Stomach (tissue), 9 donors: ENCODE data around the gene ST6GALNAC6. TPM values are rescaled to one million over a fixed set of nuclear protein-coding genes. Genes with fewer than 3 reads are reported as not detected.

Experiments used
- DNase-seq, 2 donors: peaks; one replicate each; pipeline versions ENCODE4 v3.0.0 to v3.0.0-alpha.2; 2013 to 2019
- H3K27ac ChIP-seq, 5 donors: fragments of 200-600 bp in 4 of 5; sonication (generic) in 4 of 5; one replicate each; pipeline ENCODE4 v1.5.1; 2013 to 2019; ENCODE audit warnings: mild to moderate bottlenecking in 1 of 5, moderate library complexity in 1 of 5
- H3K27me3 ChIP-seq, 3 donors: fragments of 200-600 bp; sonication (generic); one replicate each; pipeline ENCODE4 v1.5.1; 2017 to 2019; ENCODE audit warnings: mixed run types in 1 of 3
- H3K36me3 ChIP-seq, 4 donors: fragments of 200-600 bp; sonication (generic); 1 replicate in 3 of 4; 2 replicates in 1 of 4; pipeline ENCODE4 v1.5.1; 2016 to 2019
- H3K4me1 ChIP-seq, 4 donors: fragments of 200-600 bp; sonication (generic); one replicate each; pipeline ENCODE4 v1.5.1; 2016 to 2019
- H3K4me3 ChIP-seq, 4 donors: fragments of 200-600 bp; sonication (generic) in 3 of 4; one replicate each; pipeline ENCODE4 v1.5.1; 2016 to 2019; ENCODE audit warnings: mild to moderate bottlenecking in 1 of 4
- H3K9me3 ChIP-seq, 4 donors: fragments of 200-600 bp; sonication (generic); one replicate each; pipeline ENCODE4 v1.5.1; 2016 to 2019
- EP300 ChIP-seq: sonication (generic); formaldehyde crosslinking; IDR thresholded peaks from one replicate; pipeline ENCODE4 v1.6.1; 2017; ENCODE audit warnings: antibody characterized with exemption
- POLR2A ChIP-seq, 4 donors: fragments of 450-650 bp; IDR thresholded peaks; one replicate each; pipeline ENCODE4 v1.6.1; 2016; ENCODE audit warnings: antibody characterized with exemption in 4 of 4, control low read depth in 2 of 4, mild to moderate bottlenecking in 1 of 4, moderate library complexity in 1 of 4
- POLR2AphosphoS5 ChIP-seq, 3 donors: sonication (generic); formaldehyde crosslinking; IDR thresholded peaks; one replicate each; pipeline ENCODE4 v1.6.1; 2016; ENCODE audit warnings: antibody characterized with exemption in 3 of 3
- WGBS, 5 donors: extraction: QIAGEN DNeasy Blood & Tissue Kit in 3 of 5; methylation state at CpG; one replicate each; pipeline versions ENCODE4 v1.1.5 to v1.1.7; 2013 to 2018; 5-methylcytosine and 5-hydroxymethylcytosine counted together
- intact Hi-C: fragments of 100-400 bp; cut with DNase I; formaldehyde crosslinking; loops from one replicate; pipeline ENCODE4 v1.15.1; 2023; ENCODE audit warnings: low total_unique reads
- polyA plus RNA-seq, 3 donors: library from polyadenylated mRNA; stranded (reverse); fragments of 200-250 nt; gene quantifications; one replicate each; pipeline ENCODE4 v1.2.3, GENCODE V29; 2013
- total RNA-seq, 5 donors: library from RNA; depleted of rRNA; stranded (reverse); fragments of >200 nt; gene quantifications; one replicate each; pipeline versions ENCODE4 v1.1.0 to v1.2.3, GENCODE V29; 2014 to 2016
- TF ChIP-seq, protein P1 (sequence below), 7 experiments: fragments of 450-650 bp in 4 of 7; fragments of 200-600 bp in 3 of 7; sonication (generic) in 3 of 7; IDR thresholded peaks; one replicate each; pipeline ENCODE4 v1.5.1; 2016 to 2019; ENCODE audit warnings: antibody characterized with exemption in 7 of 7, control low read depth in 2 of 7, mild to moderate bottlenecking in 1 of 7
- donor health status: healthy with polysubstance abuse.
- donor health status: Bipolar disorder and iron deficiency.
- donor health status: healthy.

ST6GALNAC6 gene
- total and polyA plus RNA-seq, 8 donors: 18.0 to 145 (median 53.0) TPM

DNA sequence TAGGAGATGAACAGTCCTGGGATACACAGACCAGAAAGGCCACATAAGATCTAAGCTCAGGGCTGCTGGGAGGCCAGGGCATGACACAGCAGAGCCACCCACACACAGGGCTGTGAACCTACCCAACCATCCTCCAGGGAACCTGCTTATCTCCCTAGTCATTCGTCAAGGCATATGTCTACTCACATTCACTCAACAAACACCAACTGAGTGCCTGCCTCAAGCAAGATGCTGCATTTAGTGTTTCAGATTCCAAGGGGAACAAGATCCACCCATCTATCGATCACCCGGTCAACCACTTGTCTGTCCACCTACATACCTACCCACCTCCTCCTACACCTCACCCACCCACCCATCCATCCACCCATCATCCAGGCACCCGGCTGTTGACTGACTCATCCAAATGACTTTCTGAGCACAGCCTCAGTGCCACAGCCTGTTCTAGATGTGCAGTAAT, 36.4 kb upstream of the ST6GALNAC6 start:
- 67 to 78% (median 70%) methylated on average over 4 of the region's 4 CpGs for WGBS, 5 donors
- H3K27me3 ChIP-seq: peaks cover 0 to 5% (median 0%) of the 10 kb centered on the region in 3 donors
- DNase-seq: no peak
- H3K27ac ChIP-seq: no peak overlapping the region
- H3K36me3 ChIP-seq: peaks cover 0 to 34% (median 17%) of the 10 kb centered on the region in 4 donors
- no peaks in the 10 kb centered on the region for H3K9me3 ChIP-seq
- peak overlapping the region in 2 of 4 donors; percentile 79 to 89 for H3K4me3 ChIP-seq
- TF ChIP-seq POLR2A (IDR thresholded peaks at IDR 0.05): no peak
- no peak for TF ChIP-seq POLR2AphosphoS5 (IDR thresholded peaks at IDR 0.05)
- no peak for TF ChIP-seq EP300
- TF ChIP-seq, protein P1, sequence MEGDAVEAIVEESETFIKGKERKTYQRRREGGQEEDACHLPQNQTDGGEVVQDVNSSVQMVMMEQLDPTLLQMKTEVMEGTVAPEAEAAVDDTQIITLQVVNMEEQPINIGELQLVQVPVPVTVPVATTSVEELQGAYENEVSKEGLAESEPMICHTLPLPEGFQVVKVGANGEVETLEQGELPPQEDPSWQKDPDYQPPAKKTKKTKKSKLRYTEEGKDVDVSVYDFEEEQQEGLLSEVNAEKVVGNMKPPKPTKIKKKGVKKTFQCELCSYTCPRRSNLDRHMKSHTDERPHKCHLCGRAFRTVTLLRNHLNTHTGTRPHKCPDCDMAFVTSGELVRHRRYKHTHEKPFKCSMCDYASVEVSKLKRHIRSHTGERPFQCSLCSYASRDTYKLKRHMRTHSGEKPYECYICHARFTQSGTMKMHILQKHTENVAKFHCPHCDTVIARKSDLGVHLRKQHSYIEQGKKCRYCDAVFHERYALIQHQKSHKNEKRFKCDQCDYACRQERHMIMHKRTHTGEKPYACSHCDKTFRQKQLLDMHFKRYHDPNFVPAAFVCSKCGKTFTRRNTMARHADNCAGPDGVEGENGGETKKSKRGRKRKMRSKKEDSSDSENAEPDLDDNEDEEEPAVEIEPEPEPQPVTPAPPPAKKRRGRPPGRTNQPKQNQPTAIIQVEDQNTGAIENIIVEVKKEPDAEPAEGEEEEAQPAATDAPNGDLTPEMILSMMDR (IDR thresholded peaks at IDR 0.05): no peak
- peaks cover 38 to 57% (median 42%) of the 10 kb centered on the region in 4 donors for H3K4me1 ChIP-seq
- intact Hi-C loops: no loop called here

DNA sequence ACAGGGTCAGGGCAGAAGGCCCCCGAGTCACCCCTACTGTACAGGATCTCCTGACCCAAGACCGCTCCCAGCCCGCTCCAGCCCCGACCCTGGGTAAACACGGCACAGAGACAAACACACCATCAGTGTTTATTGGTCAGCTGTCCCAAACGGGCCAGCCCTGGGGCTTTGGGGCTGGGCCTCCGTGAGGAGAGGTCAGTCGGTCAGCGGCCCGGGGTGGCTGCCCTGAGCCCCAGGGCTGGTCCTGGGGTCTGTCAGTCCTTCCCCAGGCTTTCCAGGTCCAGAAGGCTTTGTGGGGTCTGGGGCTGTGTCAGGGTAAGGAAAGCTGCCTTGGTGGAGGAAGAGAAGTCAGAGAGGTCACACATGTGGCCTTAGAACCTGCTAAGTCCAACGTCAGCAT, 35.6 kb upstream of the ST6GALNAC6 start:
- Histone ChIP-seq H3K4me1 (peaks cover 45 to 65% (median 50%) of the 10 kb centered on the region in 4 donors), H3K9me3 (no peaks in the 10 kb centered on the region), H3K4me3 (no peak overlapping the region), H3K27ac (no peak overlapping the region), H3K27me3 (peaks cover 0 to 12% (median 0%) of the 10 kb centered on the region in 3 donors), H3K36me3 (peaks cover 0 to 26% (median 15%) of the 10 kb centered on the region in 4 donors)
- WGBS, 5 donors: 58 to 76% (median 66%) methylated on average over 10 to 11 of the region's 11 CpGs
- intact Hi-C loops: no loop called here
- TF ChIP-seq POLR2AphosphoS5 (IDR thresholded peaks at IDR 0.05): no peak
- TF ChIP-seq POLR2A (IDR thresholded peaks at IDR 0.05): no peak
- TF ChIP-seq, protein P1 (IDR thresholded peaks at IDR 0.05): no peak
- no peak for TF ChIP-seq EP300
- no peak for DNase-seq

DNA sequence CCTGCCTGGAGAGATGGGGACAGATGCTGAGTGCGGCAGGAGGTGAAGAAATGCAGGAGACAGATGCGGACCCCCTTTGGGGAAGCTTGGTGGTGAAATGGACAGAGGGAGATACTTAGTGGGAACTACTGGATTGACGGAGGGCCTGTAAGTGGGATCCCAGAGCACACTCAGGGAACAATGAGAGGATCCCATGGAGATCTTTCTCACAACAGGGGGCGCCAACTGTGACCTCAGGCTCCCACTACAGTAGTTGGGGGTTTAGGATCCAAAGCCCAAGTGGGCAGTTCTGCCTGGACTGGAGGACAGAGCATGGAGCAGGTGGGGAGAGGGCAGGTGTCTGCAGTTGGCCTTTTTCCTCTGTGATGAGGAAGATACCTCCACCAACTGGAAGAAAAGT, 34.8 kb upstream of the ST6GALNAC6 start:
- Histone ChIP-seq H3K36me3 (peaks cover 0 to 22% (median 14%) of the 10 kb centered on the region in 4 donors), H3K4me3 (no peak overlapping the region), H3K4me1 (peaks cover 45 to 66% (median 51%) of the 10 kb centered on the region in 4 donors), H3K9me3 (no peaks in the 10 kb centered on the region), H3K27ac (no peak overlapping the region), H3K27me3 (peaks cover 0 to 18% (median 0%) of the 10 kb centered on the region in 3 donors)
- 92 to 96% (median 94%) methylated on average over 4 of the region's 4 CpGs for WGBS, 5 donors
- no peak for TF ChIP-seq POLR2A (IDR thresholded peaks at IDR 0.05)
- no peak for TF ChIP-seq EP300
- TF ChIP-seq POLR2AphosphoS5 (IDR thresholded peaks at IDR 0.05): no peak
- TF ChIP-seq, protein P1 (IDR thresholded peaks at IDR 0.05): no peak
- intact Hi-C loops: no loop called here
- no peak for DNase-seq

- peaks cover 0 to 48% (median 19%) of the 10 kb centered on the region in 3 donors for H3K27me3 ChIP-seq
- H3K4me3 ChIP-seq: peak overlapping the region; percentile 43 to 64 (median 55)
- no peaks in the 10 kb centered on the region for H3K9me3 ChIP-seq
- intact Hi-C loops: no loop called here
- 17 to 28% (median 18%) methylated on average over 18 of the region's 18 CpGs for WGBS, 5 donors
- peaks cover 0 to 22% (median 14%) of the 10 kb centered on the region in 4 donors for H3K36me3 ChIP-seq
- peak in 1 of 3 donors; percentile 13 for TF ChIP-seq POLR2AphosphoS5 (IDR thresholded peaks at IDR 0.05)
- TF ChIP-seq EP300: no peak
- H3K4me1 ChIP-seq: peaks cover 45 to 63% (median 52%) of the 10 kb centered on the region in 4 donors
- peak overlapping the region in 3 of 5 donors; percentile 7 to 41 (median 8) for H3K27ac ChIP-seq
- DNase-seq: peak in 1 of 2 donors; percentile 76
Measured at GRCh38 chr9:127931092-127931881, 31.9 kb upstream of the ST6GALNAC6 start.
